ENCODE results near the gene HNRNPCL4. TPM values are rescaled to one million over a fixed set of nuclear protein-coding genes. Genes with fewer than 3 reads are reported as not detected.
"Not testable (repeated sequence)": the region's sequence is repeated elsewhere in the genome, so short reads cannot be mapped to it uniquely, and the experiment has no call there.

HNRNPCL4 gene
- total RNA-seq: not detected

DNA sequence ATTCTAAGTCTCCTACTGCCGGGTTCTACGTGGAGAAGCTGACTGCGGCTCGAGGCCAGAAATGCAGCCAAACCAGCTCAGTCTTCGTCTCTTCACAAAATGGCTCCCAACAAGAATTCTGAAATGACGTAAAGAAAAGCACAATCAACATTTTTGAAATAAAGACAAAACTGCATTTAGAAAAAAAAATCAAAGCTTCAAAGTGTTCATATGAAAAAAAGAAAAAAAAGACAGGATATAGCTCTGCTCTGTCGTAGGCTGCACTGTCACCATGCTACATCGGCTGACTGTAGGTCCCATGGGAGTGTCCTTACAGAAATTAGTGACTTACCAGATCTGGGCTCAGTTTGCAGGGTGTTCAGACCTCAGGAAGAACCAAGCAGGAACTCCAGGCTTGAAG lies at the start of gene HNRNPCL4:
Gene HNRNPCL4 (minus strand): TSS at position 101 of the 400 bp plus-strand sequence. CDS start 164 bp downstream, outside the sequence.
- ATAC-seq; H3K27ac Mint-ChIP-seq; POLR2A ChIA-PET; H3K9me3 Mint-ChIP-seq (ENCODE audit: insufficient read depth); H3K27me3 Mint-ChIP-seq (ENCODE audit: low read depth); H3K4me3 Mint-ChIP-seq; DNase-seq; H3K36me3 Mint-ChIP-seq (ENCODE audit: low read depth); CTCF ChIA-PET; H3K4me1 Mint-ChIP-seq (ENCODE audit: low read depth): not testable (repeated sequence)

DNA sequence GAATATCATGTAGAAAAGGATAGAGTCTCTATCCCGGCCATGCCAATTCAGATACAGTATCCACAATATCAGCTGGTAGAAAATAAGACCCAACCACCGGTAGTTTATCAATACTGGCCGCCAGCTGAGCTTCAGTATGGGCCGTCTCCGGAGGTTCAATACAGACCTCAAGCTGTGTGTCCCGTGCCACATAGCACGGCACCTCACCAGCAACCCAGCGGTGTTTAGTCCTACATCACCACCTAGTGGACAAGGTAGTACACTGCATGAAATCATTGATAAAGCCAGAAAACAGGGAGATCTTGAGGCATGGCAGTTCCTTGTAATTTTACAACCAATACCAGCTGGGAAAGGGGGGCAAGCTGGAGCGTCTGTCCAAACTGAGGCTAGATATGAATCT lies 43.3 kb upstream of the HNRNPCL4 start:
- POLR2A ChIA-PET; H3K27me3 Mint-ChIP-seq (ENCODE audit: low read depth); H3K9me3 Mint-ChIP-seq (ENCODE audit: insufficient read depth); H3K4me3 Mint-ChIP-seq; H3K27ac Mint-ChIP-seq; ATAC-seq; H3K36me3 Mint-ChIP-seq (ENCODE audit: low read depth); DNase-seq; H3K4me1 Mint-ChIP-seq (ENCODE audit: low read depth); CTCF ChIA-PET: not testable (repeated sequence)

DNA sequence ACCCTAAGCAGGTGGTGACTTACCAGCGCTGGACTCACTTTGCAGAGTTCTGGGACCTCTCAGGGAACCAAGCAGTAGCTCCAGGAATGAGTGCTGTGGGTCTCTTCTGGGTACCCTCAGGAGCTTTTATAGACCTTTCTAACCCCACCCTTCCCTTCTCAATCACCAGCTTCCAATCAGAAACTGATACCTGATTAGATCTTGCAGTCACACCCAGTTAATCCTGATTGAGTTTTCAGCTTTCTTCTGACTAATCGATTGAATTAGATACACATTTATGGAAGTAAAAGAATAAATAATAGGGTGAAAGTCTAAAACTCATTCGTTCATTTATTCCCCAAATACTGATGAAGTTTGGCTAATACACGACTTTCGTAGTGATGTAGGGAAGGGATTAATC lies 35.9 kb upstream of the HNRNPCL4 start, which contains the start of gene PRAMEF13:
Gene PRAMEF13 (minus strand): TSS at position 101 of the 400 bp plus-strand sequence. CDS start 1,820 bp downstream, outside the sequence.
- H3K27ac Mint-ChIP-seq; DNase-seq; POLR2A ChIA-PET; H3K4me1 Mint-ChIP-seq (ENCODE audit: low read depth); H3K27me3 Mint-ChIP-seq (ENCODE audit: low read depth); CTCF ChIA-PET; H3K9me3 Mint-ChIP-seq (ENCODE audit: insufficient read depth); ATAC-seq; H3K36me3 Mint-ChIP-seq (ENCODE audit: low read depth); H3K4me3 Mint-ChIP-seq: not testable (repeated sequence)

DNA sequence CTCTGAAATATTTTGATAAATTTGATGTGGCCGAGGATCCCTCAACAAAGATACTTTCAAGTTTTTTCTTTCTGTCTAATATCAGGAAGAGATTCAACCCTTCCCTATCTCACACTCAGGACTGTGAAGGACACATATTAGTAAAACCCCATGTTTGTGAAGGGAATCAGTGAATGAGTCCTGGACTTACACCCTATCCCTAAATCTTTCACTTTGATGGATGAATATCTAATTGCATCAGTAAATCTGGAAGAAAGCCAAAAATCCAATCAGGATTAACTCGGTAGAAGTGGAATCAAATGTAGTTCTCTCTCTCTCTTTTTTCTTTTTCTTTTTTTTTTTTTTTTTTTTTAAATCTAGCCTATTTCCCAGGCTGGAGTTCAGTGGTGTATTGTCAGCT lies 6.1 kb upstream of the HNRNPCL4 start, which contains the start of gene PRAMEF9:
Gene PRAMEF9 (plus strand): TSS at position 301 of the 400 bp plus-strand sequence. CDS start 3,433 bp downstream, outside the sequence.
- H3K4me1 Mint-ChIP-seq (ENCODE audit: low read depth); POLR2A ChIA-PET; H3K27me3 Mint-ChIP-seq (ENCODE audit: low read depth); H3K4me3 Mint-ChIP-seq; H3K9me3 Mint-ChIP-seq (ENCODE audit: insufficient read depth); ATAC-seq; H3K36me3 Mint-ChIP-seq (ENCODE audit: low read depth); CTCF ChIA-PET; DNase-seq; H3K27ac Mint-ChIP-seq: not testable (repeated sequence)

DNA sequence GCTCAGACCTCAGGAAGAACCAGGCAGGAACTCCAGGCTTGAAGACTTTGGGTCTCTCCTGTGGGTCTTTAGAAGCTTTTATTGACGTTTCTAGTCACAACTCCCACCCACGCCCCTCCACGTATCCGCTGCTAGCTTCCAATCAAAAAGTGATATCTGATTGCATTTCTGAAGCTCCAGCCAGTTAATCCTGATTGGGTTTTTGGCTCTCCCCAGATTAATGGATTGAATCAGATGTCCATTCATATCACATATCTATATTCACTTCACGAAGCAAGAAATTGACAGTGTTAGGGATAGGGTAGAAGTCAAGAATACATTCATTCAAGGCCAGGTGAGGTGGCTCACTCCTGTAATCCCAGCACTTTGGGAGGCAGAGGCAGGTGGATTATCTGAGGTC lies 9.5 kb downstream of the HNRNPCL4 start, which contains the start of gene PRAMEF26:
Gene PRAMEF26 (minus strand): TSS at position 101 of the 400 bp plus-strand sequence. CDS start 2,914 bp downstream, outside the sequence.
- CTCF ChIA-PET; H3K4me1 Mint-ChIP-seq (ENCODE audit: low read depth); H3K36me3 Mint-ChIP-seq (ENCODE audit: low read depth); DNase-seq; H3K4me3 Mint-ChIP-seq; H3K27ac Mint-ChIP-seq; H3K27me3 Mint-ChIP-seq (ENCODE audit: low read depth); ATAC-seq; H3K9me3 Mint-ChIP-seq (ENCODE audit: insufficient read depth); POLR2A ChIA-PET: not testable (repeated sequence)

DNA sequence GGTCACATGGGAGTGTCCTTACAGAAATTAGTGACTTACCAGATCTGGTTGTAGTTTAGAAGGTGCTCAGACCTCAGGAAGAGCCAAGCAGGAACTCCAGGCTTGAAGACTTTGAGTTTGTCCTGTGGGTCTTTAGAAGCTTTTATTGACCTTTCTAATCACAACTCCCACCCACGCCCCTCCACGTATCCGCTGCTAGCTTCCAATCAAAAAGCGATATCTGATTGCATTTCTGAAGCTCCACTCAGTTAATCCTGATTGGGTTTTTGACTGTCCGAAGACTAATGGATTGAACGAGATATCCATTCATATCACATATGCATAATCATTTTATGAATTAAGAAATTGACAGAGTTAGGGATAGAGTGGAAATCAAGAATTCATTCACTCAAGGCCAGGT lies 48.7 kb downstream of the HNRNPCL4 start, which contains the start of gene HNRNPCL2:
Gene HNRNPCL2 (minus strand): TSS at position 101 of the 400 bp plus-strand sequence. CDS start 454 bp downstream, outside the sequence.
- DNase-seq; ATAC-seq; CTCF ChIA-PET; H3K9me3 Mint-ChIP-seq (ENCODE audit: insufficient read depth); H3K4me1 Mint-ChIP-seq (ENCODE audit: low read depth); POLR2A ChIA-PET; H3K4me3 Mint-ChIP-seq; H3K36me3 Mint-ChIP-seq (ENCODE audit: low read depth); H3K27me3 Mint-ChIP-seq (ENCODE audit: low read depth); H3K27ac Mint-ChIP-seq: not testable (repeated sequence)

Other genes with a start within 250 kb of the HNRNPCL4 start
- not detected for gene PRAMEF7, start 249.0 kb downstream of the HNRNPCL4 start, total RNA-seq
- not detected for gene PRAMEF6, start 218.1 kb downstream of the HNRNPCL4 start, total RNA-seq
- gene PRAMEF27, start 109.1 kb downstream of the HNRNPCL4 start, total RNA-seq: not detected
- not detected for gene HNRNPCL3, start 104.9 kb downstream of the HNRNPCL4 start, total RNA-seq
- not detected for gene PRAMEF25, start 94.9 kb downstream of the HNRNPCL4 start, total RNA-seq
- gene HNRNPCL2, start 48.8 kb downstream of the HNRNPCL4 start, total RNA-seq: not detected
- not detected for gene PRAMEF26, start 9.6 kb downstream of the HNRNPCL4 start, total RNA-seq
- gene PRAMEF9, start 6.2 kb upstream of the HNRNPCL4 start, total RNA-seq: not detected
- gene PRAMEF13, start 35.8 kb upstream of the HNRNPCL4 start, total RNA-seq: not detected
- not detected for gene PRAMEF18, start 60.5 kb upstream of the HNRNPCL4 start, total RNA-seq
- not detected for gene PRAMEF5, start 88.6 kb upstream of the HNRNPCL4 start, total RNA-seq
- not detected for gene PRAMEF8, start 119.5 kb upstream of the HNRNPCL4 start, total RNA-seq
- gene PRAMEF33, start 137.9 kb upstream of the HNRNPCL4 start, total RNA-seq: not detected
- gene PRAMEF15, start 149.9 kb upstream of the HNRNPCL4 start, total RNA-seq: not detected
- gene PRAMEF14, start 181.5 kb upstream of the HNRNPCL4 start, total RNA-seq: not detected
- not detected for gene PRAMEF19, start 206.3 kb upstream of the HNRNPCL4 start, total RNA-seq
- gene PRAMEF17, start 224.0 kb upstream of the HNRNPCL4 start, total RNA-seq: not detected
- not detected for gene PRAMEF20, start 244.8 kb upstream of the HNRNPCL4 start, total RNA-seq

Data from activated CD8-positive, alpha-beta T cell treated with anti-CD3 and anti-CD28 coated beads, Interleukin-2, amount 10 ng/mL, durations not matched to agents 7 days and 5 days (primary cell).